ENCODE data around the gene GNAZ.

Gene GNAZ

DNA sequence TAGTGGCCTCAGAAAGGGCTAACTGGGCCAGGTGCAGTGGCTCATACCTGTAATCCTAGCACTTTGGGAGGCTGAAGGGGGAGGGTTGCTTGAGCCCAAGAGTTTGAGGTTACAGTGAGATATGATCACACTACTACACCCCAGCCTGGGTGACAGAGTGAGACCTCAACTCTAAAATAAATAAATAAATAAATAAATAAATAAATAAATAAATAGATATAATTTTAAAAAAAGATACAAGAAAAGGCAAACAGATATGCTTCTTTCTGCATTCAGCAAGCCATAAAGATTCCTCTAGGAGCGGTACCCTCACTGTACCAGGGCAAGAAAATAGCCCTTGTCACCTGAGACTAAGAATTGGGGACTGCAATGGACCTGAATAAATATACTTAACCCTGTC, 72.8 kb downstream of the GNAZ start:
- no peak overlapping the region for H3K27ac ChIP-seq (ENCODE audit: low read depth, low read length)
- no peak overlapping the region for H3K9ac ChIP-seq (ENCODE audit: low read length)
- H3K9me3 ChIP-seq (ENCODE audit: low read length), result no peaks in the 10 kb centered on the region
- no peak overlapping the region for H3K4me3 ChIP-seq (ENCODE audit: low read depth in 1 of 2, low read length in 2 of 2)
- H3K36me3 ChIP-seq (ENCODE audit: insufficient read depth, low read length), result no peaks in the 10 kb centered on the region
- H3K4me1 ChIP-seq (ENCODE audit: insufficient read depth, low read length), result peaks cover 30% of the 10 kb centered on the region
- no peaks in the 10 kb centered on the region for H3K27me3 ChIP-seq (ENCODE audit: control insufficient read depth in 1 of 2, insufficient read depth in 2 of 2, low read length in 2 of 2)

DNA sequence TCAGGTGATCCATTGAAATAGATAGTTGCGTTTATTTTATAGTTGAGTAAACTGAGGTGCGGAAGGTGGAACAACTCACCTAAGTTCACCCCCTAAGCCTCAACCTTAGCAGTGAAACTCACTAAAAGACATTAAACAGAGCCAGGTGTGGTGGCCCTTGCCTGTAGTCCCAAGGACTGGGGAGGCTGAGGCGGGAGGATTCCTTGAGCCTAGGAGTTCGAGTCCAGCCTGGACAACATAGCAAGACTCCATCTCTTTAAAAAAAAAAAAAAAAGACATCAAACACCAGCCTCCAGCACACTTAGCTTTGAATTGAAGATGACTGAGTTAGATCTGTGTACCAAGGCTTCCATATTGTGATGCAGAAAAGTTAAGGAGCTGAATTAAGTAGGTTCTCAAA, 74.1 kb downstream of the GNAZ start:
- Histone ChIP-seq H3K27me3 (ENCODE audit: control insufficient read depth in 1 of 2, insufficient read depth in 2 of 2, low read length in 2 of 2) (no peaks in the 10 kb centered on the region), H3K9ac (ENCODE audit: low read length) (no peak overlapping the region), H3K4me3 (ENCODE audit: low read depth in 1 of 2, low read length in 2 of 2) (peak overlapping the region in 1 of 2 donors; percentile 64), H3K36me3 (ENCODE audit: insufficient read depth, low read length) (no peaks in the 10 kb centered on the region), H3K27ac (ENCODE audit: low read depth, low read length) (no peak overlapping the region), H3K9me3 (ENCODE audit: low read length) (no peaks in the 10 kb centered on the region), H3K4me1 (ENCODE audit: insufficient read depth, low read length) (peaks cover 30% of the 10 kb centered on the region)

DNA sequence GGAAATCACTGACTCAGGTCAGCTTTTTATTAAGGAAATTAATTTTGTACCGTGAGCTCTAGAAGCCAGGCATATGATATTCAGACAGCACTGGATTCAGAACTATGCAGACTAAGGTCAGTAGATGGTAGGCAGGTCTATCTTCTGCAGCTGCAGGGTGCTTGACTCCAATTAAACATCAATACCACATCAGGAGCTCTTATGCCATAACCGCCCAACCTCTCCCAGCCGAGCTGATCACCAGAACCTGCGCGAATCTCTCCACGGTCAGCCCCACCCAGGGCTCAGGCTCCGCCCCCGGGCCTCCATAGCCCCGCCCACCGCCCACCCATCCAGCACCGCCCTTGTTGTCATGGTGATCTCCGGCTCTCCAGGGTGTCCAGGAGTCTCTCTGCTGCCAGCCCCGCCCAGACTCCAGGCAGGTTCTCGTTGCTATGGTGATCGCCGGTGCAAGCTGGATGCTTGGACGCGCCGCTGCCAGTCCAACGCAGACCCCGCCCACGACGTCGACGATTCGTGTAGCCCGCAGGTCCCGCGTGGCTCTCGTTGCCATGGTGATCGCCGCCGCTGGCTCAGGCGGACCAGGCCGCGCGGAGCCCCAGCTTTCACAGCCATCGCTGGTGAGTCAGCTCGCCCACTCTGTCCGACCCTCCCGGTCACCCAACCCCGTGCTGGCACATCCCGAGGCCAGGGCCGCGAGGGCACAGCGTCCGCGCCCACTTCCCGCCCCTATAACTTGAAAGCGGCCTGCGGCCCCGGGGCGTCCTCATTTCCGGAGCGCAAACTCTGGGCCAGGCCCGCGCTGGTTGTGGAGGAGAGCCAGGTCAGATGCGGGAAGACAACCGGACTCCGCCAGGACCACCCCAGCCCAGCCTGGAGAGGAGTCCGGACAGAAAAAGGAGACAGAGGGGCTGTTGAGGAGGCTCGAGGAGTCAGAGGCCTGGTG, 74.9 kb downstream of the GNAZ start, which contains the start of gene RAB36:
Gene RAB36 (plus strand): TSS at position 546 of the 946 bp plus-strand sequence. CDS start 1,140 bp downstream, outside the sequence.
- H3K27ac ChIP-seq (ENCODE audit: low read depth, low read length), result peak within 1 kb of the TSS; percentile 72
- no peaks in the 10 kb centered on the region for H3K27me3 ChIP-seq (ENCODE audit: control insufficient read depth in 1 of 2, insufficient read depth in 2 of 2, low read length in 2 of 2)
- H3K4me3 ChIP-seq (ENCODE audit: low read depth in 1 of 2, low read length in 2 of 2), result peak within 1 kb of the TSS; percentile 24 to 64
- peaks cover 30% of the 10 kb centered on the region for H3K4me1 ChIP-seq (ENCODE audit: insufficient read depth, low read length)
- H3K9ac ChIP-seq (ENCODE audit: low read length), result peak within 1 kb of the TSS; percentile 58
- H3K36me3 ChIP-seq (ENCODE audit: insufficient read depth, low read length), result no peaks in the 10 kb centered on the region
- H3K9me3 ChIP-seq (ENCODE audit: low read length), result no peaks in the 10 kb centered on the region

DNA sequence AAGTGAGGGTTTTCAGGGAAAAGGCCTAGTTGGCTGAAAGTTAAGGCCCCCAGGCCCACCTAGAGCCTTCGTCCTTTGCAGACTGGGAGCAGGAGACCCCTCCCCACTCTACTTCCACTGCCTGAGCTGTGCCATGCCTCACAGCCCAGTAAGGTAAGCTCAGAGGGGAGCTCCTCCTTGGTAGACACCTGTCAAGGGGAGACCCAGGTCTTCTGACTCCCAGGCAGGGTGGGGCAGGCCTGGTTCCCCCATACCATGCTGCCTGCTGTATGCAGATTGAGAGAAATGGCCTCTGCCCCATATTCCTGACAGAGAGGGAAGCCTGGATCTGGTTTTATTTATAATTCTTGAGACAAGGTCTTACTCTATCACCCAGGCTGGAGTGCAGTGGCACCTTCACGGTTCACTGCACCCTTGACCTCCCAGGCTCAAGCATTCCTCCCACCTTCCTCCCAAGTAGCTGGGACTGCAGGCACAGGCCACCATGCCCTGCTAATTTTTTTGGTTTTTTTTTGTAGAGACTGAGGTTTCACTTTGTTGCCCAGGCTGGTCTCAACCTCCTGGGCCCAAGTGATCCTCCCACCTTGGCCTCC, 75.7 kb downstream of the GNAZ start:
- Histone ChIP-seq H3K27me3 (ENCODE audit: control insufficient read depth in 1 of 2, insufficient read depth in 2 of 2, low read length in 2 of 2) (no peaks in the 10 kb centered on the region), H3K9ac (ENCODE audit: low read length) (peak overlapping the region; percentile 58), H3K9me3 (ENCODE audit: low read length) (no peaks in the 10 kb centered on the region), H3K36me3 (ENCODE audit: insufficient read depth, low read length) (peaks cover 2% of the 10 kb centered on the region), H3K4me3 (ENCODE audit: low read depth in 1 of 2, low read length in 2 of 2) (peak overlapping the region; percentile 24 to 64), H3K4me1 (ENCODE audit: insufficient read depth, low read length) (peaks cover 30% of the 10 kb centered on the region), H3K27ac (ENCODE audit: low read depth, low read length) (peak overlapping the region; percentile 72)

DNA sequence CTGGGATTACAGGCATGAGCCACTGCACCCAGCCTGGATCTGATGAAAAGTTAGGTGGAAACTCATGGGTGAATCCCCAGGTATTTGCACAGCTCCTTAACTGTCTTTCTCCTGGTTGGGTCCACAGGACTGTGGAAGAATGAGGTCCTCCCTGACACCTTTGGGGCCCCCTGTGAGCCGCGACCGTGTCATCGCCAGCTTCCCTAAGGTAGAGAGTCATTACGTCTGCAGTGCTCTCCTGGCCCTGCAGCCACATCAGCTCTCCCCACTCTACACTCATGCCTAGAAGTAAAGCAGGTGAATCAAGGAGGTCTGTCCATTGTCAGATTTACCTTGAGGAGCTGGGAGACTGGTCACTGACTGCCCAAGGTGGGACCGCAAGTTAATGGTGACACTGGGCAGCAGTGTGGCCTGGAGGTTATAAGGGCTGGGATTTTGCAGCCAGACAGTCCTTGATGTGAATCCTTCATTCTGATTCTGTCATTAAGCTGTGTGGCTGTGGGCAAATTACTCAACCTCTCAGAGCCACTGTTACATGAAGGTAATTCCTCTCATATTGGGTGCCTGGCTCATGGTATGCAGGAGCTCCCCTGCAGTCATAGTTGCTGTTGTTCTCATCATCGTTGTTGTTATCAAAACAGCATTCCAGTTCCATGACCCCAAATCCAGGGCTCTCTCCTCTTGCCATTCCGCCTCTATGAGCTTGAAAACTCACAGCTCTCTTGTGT, 76.3 kb downstream of the GNAZ start:
- H3K4me3 ChIP-seq (ENCODE audit: low read depth in 1 of 2, low read length in 2 of 2), result no peak overlapping the region
- H3K9ac ChIP-seq (ENCODE audit: low read length), result no peak overlapping the region
- H3K27ac ChIP-seq (ENCODE audit: low read depth, low read length), result no peak overlapping the region
- H3K9me3 ChIP-seq (ENCODE audit: low read length), result no peaks in the 10 kb centered on the region
- no peaks in the 10 kb centered on the region for H3K27me3 ChIP-seq (ENCODE audit: control insufficient read depth in 1 of 2, insufficient read depth in 2 of 2, low read length in 2 of 2)
- peaks cover 27% of the 10 kb centered on the region for H3K4me1 ChIP-seq (ENCODE audit: insufficient read depth, low read length)
- H3K36me3 ChIP-seq (ENCODE audit: insufficient read depth, low read length), result peaks cover 7% of the 10 kb centered on the region

DNA sequence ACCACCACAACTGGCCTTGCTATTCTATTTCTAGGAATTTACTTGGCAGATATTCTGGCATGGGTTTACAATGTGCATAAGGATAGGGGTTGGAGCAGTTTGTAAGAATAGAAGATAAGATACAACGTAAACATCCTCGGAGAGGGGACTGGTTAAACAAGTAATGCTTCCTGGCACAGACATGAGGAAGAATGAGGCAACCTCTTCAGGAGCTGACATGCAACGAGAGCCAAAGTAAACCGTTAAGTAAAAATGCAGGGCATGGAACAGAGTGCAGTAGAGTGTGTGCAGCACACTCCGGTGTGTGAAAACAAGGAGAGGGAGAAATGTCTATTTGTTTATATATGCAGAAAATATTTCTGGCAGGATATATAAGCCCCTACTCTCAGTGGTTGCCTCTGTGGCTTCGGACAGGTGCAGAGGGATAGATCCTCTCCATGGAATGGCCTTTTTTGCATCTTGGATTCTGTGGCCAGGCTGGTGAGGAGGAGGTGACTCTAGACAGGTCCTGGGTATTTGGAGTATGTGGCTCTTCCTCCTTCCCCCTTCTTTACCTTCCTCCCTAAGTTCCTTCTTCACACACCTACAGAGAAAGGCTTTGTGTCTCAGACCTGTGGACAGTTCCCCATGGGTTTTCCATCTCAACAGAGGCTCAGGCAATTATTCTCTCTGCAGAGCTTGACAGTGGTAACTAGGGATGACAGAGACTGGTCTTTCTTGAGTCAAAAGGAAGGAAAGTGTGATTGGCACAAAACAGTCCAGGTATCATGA, 77.5 kb downstream of the GNAZ start:
- H3K9ac ChIP-seq (ENCODE audit: low read length), result no peak overlapping the region
- H3K4me1 ChIP-seq (ENCODE audit: insufficient read depth, low read length), result peaks cover 19% of the 10 kb centered on the region
- no peaks in the 10 kb centered on the region for H3K9me3 ChIP-seq (ENCODE audit: low read length)
- no peak overlapping the region for H3K27ac ChIP-seq (ENCODE audit: low read depth, low read length)
- no peak overlapping the region for H3K4me3 ChIP-seq (ENCODE audit: low read depth in 1 of 2, low read length in 2 of 2)
- no peaks in the 10 kb centered on the region for H3K27me3 ChIP-seq (ENCODE audit: control insufficient read depth in 1 of 2, insufficient read depth in 2 of 2, low read length in 2 of 2)
- H3K36me3 ChIP-seq (ENCODE audit: insufficient read depth, low read length), result peaks cover 7% of the 10 kb centered on the region

DNA sequence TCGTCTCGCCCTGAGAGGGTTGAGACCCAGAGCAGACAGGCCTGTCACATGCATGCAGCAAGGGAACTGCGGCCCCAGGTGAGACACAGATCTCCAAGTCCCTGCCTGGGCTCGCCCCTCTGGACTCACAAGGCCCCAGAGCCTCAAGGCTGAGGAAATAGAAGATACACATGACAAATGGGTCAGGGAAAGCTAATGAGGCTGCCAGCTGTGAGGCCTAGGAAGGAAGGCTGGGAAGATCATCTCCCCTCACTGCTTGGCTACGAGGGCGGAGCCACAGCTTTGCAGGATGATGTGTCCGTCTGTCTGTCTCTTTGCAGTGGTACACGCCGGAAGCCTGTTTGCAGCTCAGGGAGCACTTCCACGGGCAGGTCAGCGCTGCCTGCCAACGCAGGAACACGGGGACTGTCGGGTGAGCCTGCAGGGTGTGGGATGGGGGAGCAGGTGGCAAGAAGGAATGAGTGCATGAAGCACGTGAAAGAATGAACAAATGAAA, 79.5 kb downstream of the GNAZ start:
- Histone ChIP-seq H3K27ac (ENCODE audit: low read depth, low read length) (no peak overlapping the region), H3K4me3 (ENCODE audit: low read depth in 1 of 2, low read length in 2 of 2) (no peak overlapping the region), H3K9ac (ENCODE audit: low read length) (no peak overlapping the region)

DNA sequence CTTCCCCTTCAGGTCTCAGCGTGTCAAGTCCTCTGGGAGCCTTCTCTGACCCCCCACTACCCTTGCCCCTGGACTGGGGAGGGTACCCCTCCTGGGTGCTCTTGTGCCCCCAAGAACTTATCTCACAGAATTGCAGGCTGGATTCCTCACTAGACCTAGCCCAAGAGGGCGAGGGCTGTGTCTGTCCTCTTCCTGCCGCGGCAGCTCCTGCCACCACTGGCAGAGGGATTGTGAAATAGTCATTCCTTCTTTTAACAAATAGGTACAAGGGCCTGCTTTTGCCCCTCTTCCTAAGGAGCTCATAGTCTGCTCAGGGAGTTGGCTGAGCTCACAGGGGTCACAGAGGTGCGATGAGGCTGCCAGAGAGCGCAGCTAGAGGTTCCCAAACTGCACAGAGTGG, 80.4 kb downstream of the GNAZ start:
- H3K4me1 ChIP-seq (ENCODE audit: insufficient read depth, low read length), result peaks cover 8% of the 10 kb centered on the region
- no peak overlapping the region for H3K4me3 ChIP-seq (ENCODE audit: low read depth in 1 of 2, low read length in 2 of 2)
- H3K27ac ChIP-seq (ENCODE audit: low read depth, low read length), result no peak overlapping the region
- no peaks in the 10 kb centered on the region for H3K9me3 ChIP-seq (ENCODE audit: low read length)
- H3K27me3 ChIP-seq (ENCODE audit: control insufficient read depth in 1 of 2, insufficient read depth in 2 of 2, low read length in 2 of 2), result no peaks in the 10 kb centered on the region
- H3K9ac ChIP-seq (ENCODE audit: low read length), result no peak overlapping the region
- peaks cover 7% of the 10 kb centered on the region for H3K36me3 ChIP-seq (ENCODE audit: insufficient read depth, low read length)

More for the DNA sequence above, 79.5 kb downstream of the GNAZ start:
- Histone ChIP-seq H3K4me1 (ENCODE audit: insufficient read depth, low read length) (peaks cover 15% of the 10 kb centered on the region), H3K9me3 (ENCODE audit: low read length) (no peaks in the 10 kb centered on the region), H3K27me3 (ENCODE audit: control insufficient read depth in 1 of 2, insufficient read depth in 2 of 2, low read length in 2 of 2) (no peaks in the 10 kb centered on the region), H3K36me3 (ENCODE audit: insufficient read depth, low read length) (peaks cover 7% of the 10 kb centered on the region)

DNA sequence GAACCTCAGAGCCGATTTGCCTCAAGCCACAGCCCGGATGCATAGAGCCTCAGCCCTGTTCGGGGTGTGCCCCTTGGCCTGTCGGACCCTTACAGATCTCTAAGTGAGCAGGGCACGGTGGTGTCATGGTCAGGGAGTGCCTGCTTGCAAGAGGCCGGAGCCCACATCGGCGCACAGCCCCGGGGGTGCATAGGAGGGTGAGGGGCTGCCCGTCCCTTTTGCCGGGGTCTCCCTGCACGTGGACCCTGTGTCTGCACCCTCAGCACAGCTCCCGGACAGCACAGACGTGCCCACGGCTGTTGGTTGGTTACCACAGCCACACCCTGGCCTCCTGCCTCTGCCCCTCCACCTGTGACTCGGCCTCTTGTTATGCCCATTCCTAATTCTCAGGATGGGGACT, 81.5 kb downstream of the GNAZ start:
- Histone ChIP-seq H3K36me3 (ENCODE audit: insufficient read depth, low read length) (peaks cover 7% of the 10 kb centered on the region), H3K27ac (ENCODE audit: low read depth, low read length) (no peak overlapping the region), H3K9ac (ENCODE audit: low read length) (no peak overlapping the region), H3K27me3 (ENCODE audit: control insufficient read depth in 1 of 2, insufficient read depth in 2 of 2, low read length in 2 of 2) (no peaks in the 10 kb centered on the region), H3K4me3 (ENCODE audit: low read depth in 1 of 2, low read length in 2 of 2) (no peak overlapping the region), H3K9me3 (ENCODE audit: low read length) (no peaks in the 10 kb centered on the region), H3K4me1 (ENCODE audit: insufficient read depth, low read length) (peaks cover 4% of the 10 kb centered on the region)

DNA sequence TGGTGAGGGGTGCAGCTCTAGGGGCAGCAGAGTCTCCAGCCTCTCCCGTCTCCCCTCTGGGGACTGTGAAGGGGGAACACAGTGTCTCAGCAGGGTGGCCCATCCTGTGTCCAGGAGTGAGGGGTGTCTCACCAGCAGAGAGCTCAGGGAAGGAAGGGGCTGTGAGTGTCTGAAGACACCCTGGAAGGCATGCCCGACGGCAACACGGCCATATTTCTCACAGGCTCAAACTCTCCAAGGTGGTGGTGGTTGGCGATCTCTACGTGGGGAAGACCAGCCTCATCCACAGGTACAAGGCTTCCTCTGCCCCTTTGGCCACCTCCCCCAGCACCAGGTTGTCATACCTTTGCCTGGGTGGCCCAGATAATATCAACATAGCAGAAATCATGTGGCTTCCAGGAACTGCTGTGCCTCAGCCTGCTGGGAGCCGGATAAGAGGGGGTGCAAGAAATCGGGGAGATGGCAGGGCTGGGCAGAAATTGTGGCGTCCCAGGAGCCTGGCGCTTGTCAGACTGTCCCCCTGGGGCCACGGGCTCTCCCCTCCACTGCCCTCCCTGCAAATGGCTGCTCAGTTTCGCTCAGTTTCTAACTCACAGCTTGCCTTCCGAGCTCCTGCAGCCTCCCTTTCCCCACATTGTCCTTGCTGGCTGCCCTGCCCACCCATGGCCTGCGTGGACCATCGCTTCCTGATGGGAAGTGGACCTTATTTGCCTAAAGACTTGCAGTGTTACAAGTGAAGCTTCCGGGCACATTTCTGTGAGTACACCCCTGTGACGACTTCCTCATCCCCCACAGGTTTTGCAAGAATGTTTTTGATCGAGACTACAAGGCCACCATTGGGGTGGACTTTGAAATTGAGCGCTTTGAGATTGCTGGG, 82.2 kb downstream of the GNAZ start:
- no peak overlapping the region for H3K4me3 ChIP-seq (ENCODE audit: low read depth in 1 of 2, low read length in 2 of 2)
- H3K9ac ChIP-seq (ENCODE audit: low read length), result no peak overlapping the region
- no peak overlapping the region for H3K27ac ChIP-seq (ENCODE audit: low read depth, low read length)
- peaks cover 7% of the 10 kb centered on the region for H3K36me3 ChIP-seq (ENCODE audit: insufficient read depth, low read length)
- H3K27me3 ChIP-seq (ENCODE audit: control insufficient read depth in 1 of 2, insufficient read depth in 2 of 2, low read length in 2 of 2), result no peaks in the 10 kb centered on the region
- H3K4me1 ChIP-seq (ENCODE audit: insufficient read depth, low read length), result peaks cover 3% of the 10 kb centered on the region
- no peaks in the 10 kb centered on the region for H3K9me3 ChIP-seq (ENCODE audit: low read length)

Measured in muscle layer of colon (tissue), 2 donors.